PC-9 (cell line): ENCODE results near the gene SYCP3. TPM values are rescaled to one million over a fixed set of nuclear protein-coding genes. Genes with fewer than 3 reads are reported as not detected.

Experiments
- BruUV-seq: library from RNA; stranded (reverse); fragments of 400-500 nt; replicated peaks from 2 replicates; lab custom pipeline; 2021; lab: Mats Ljungman, UMichigan
- CTCF ChIA-PET: fragments of 300-600 bp; sonication (Branson Sonifier 250); formaldehyde crosslinking; loops from one replicate; lab custom pipeline; 2022; ENCODE audit warnings: antibody characterized with exemption; lab: Charles Lee
- POLR2A ChIA-PET: fragments of 300-600 bp; sonication (Branson Sonifier 250); formaldehyde crosslinking; loops from one replicate; lab custom pipeline; 2022; ENCODE audit warnings: antibody characterized with exemption; ENCODE audit not compliant: unreplicated experiment; lab: Charles Lee
- DNase-seq, 2 experiments: peaks; one replicate each; pipeline versions ENCODE4 v3.0.0 to v3.0.0-alpha.2; 2015 to 2022; ENCODE audit warnings: mixed read lengths in 1 of 2
- H2AFZ ChIP-seq: fragments of 200-600 bp; sonication (generic); 2 replicates; pipeline ENCODE4 v1.8.1; 2017; ENCODE audit warnings: antibody characterized with exemption
- H3F3A ChIP-seq: fragments of 200-600 bp; sonication (generic); 2 replicates; pipeline ENCODE4 v1.8.1; 2017; ENCODE audit warnings: antibody characterized with exemption, mild to moderate bottlenecking, low read depth; ENCODE audit not compliant: insufficient read depth
- H3K27ac ChIP-seq: fragments of 200-600 bp; sonication (generic); 2 replicates; pipeline ENCODE4 v1.6.1; 2016; ENCODE audit warnings: mixed run types
- H3K27me3 ChIP-seq: fragments of 200-600 bp; sonication (generic); 2 replicates; pipeline ENCODE4 v1.6.1; 2016; ENCODE audit warnings: low read depth, mixed run types; ENCODE audit not compliant: insufficient read depth
- H3K36me3 ChIP-seq: fragments of 200-600 bp; sonication (generic); 2 replicates; pipeline ENCODE4 v1.6.1; 2016; ENCODE audit warnings: low read depth, mixed run types
- H3K4me1 ChIP-seq: fragments of 200-600 bp; sonication (generic); replicated peaks from 2 replicates; pipeline ENCODE4 v1.6.1; 2016; ENCODE audit warnings: mixed run types; ENCODE audit not compliant: insufficient read depth
- H3K4me2 ChIP-seq: fragments of 200-600 bp; sonication (generic); 2 replicates; pipeline ENCODE4 v1.6.1; 2017; ENCODE audit warnings: mixed run types
- H3K4me3 ChIP-seq: fragments of 200-600 bp; sonication (generic); 2 replicates; pipeline ENCODE4 v1.6.1; 2016; ENCODE audit warnings: mixed run types
- H3K79me2 ChIP-seq: fragments of 200-600 bp; sonication (generic); 2 replicates; pipeline ENCODE4 v1.6.1; 2017; ENCODE audit warnings: low read depth, mixed run types
- H3K9me2 ChIP-seq: fragments of 200-600 bp; sonication (generic); 2 replicates; pipeline ENCODE4 v1.8.1; 2017; ENCODE audit warnings: mild to moderate bottlenecking; ENCODE audit not compliant: insufficient read depth
- H3K9me3 ChIP-seq: fragments of 200-600 bp; sonication (generic); 2 replicates; pipeline ENCODE4 v1.8.1; 2016; ENCODE audit warnings: low read depth; ENCODE audit not compliant: insufficient read depth
- H4K20me1 ChIP-seq: fragments of 200-600 bp; sonication (generic); 2 replicates; pipeline ENCODE4 v1.8.1; 2017; ENCODE audit not compliant: insufficient read depth
- CTCF ChIP-seq: fragments of 200-600 bp; sonication (generic); conservative IDR thresholded peaks from 2 replicates; pipeline ENCODE4 v1.6.1; 2017; ENCODE audit warnings: mixed run types, antibody characterized with exemption, mild to moderate bottlenecking, moderate library complexity
- EZH2 ChIP-seq: fragments of 200-600 bp; sonication (generic); IDR thresholded peaks from 2 replicates; pipeline ENCODE4 v1.8.0; 2017; ENCODE audit warnings: antibody characterized with exemption, low read depth
- intact Hi-C: fragments of 100-400 bp; cut with micrococcal nuclease; formaldehyde crosslinking; loops from one replicate; pipeline ENCODE4 v1.10.0; 2022; ENCODE audit not compliant: unreplicated experiment
- total RNA-seq: library from RNA; stranded (reverse); gene quantifications from 2 replicates; pipeline ENCODE4 v1.2.3, GENCODE V29; 2021

SYCP3 gene
- total RNA-seq, 1 experiment from 2014 or later, result 0.09 TPM

GRCh38 chr12:101759396-101760047 is 20.3 kb upstream of the SYCP3 start:
- Histone ChIP-seq H3K27me3 (no peaks in the 10 kb centered on the region), H3K4me2 (no peak overlapping the region), H3K36me3 (no peaks in the 10 kb centered on the region), H3K4me1 (peaks cover 8% of the 10 kb centered on the region), H3F3A (peaks cover 1% of the 10 kb centered on the region; the same call in 1 of the 2 replicates), H3K9me3 (no peaks in the 10 kb centered on the region), H3K4me3 (no peak overlapping the region), H4K20me1 (no peaks in the 10 kb centered on the region), H3K79me2 (no peaks in the 10 kb centered on the region), H2AFZ (no peak overlapping the region), H3K9me2 (no peaks in the 10 kb centered on the region), H3K27ac (no peak overlapping the region)
- no peak for DNase-seq
- TF ChIP-seq EZH2 (no peak), CTCF (peak; percentile 83)
- no TSS peak for BruUV-seq
- ChIA-PET CTCF (interaction anchor here (0.5 to 0.8 kb wide), 10 partner anchors 62 to 1934 kb away, joined by 3 to 5 read pairs (median 3); partner anchors contain the start of gene CHPT1), POLR2A (interaction anchor here (0.6 kb wide), 1 partner anchor 92 kb away, joined by 20 read pairs; no protein-coding TSS in a partner anchor)
- intact Hi-C loops, result loop anchor here (2.0 to 5.0 kb wide), 3 partner anchors 187 to 345 kb away; no protein-coding TSS in a partner anchor

DNA sequence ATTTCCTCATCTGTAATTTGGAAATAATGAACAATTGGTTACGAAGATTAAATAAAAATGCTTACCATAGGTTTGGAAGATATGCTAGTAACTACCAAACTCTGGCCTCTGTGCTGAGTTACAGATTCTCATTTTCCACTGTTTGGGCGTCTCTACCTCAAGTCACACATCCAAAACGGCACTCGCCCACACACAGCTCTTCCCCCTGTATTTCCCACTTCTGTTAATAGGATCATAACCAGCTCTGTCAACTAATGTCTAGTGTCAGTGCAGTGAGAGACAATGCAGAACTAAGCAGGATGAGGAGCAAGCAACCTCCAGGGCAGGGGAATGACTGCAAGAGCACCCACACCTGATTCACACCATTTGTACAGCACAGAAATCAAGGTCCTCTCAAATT is 10.9 kb upstream of the SYCP3 start:
- TF ChIP-seq CTCF, result no peak
- no peak for TF ChIP-seq EZH2
- DNase-seq, result no peak
- intact Hi-C loops, result no loop called here
- Histone ChIP-seq H2AFZ (no peak overlapping the region), H3K4me2 (no peak overlapping the region), H3K4me3 (no peak overlapping the region), H3K27ac (no peak overlapping the region), H3F3A (no peaks in the 10 kb centered on the region), H3K4me1 (no peaks in the 10 kb centered on the region), H3K27me3 (no peaks in the 10 kb centered on the region), H3K9me2 (no peaks in the 10 kb centered on the region), H4K20me1 (no peaks in the 10 kb centered on the region), H3K36me3 (no peaks in the 10 kb centered on the region), H3K79me2 (no peaks in the 10 kb centered on the region), H3K9me3 (no peaks in the 10 kb centered on the region)
- ChIA-PET POLR2A (no interaction called here), CTCF (no interaction called here)
- no TSS peak for BruUV-seq

DNA sequence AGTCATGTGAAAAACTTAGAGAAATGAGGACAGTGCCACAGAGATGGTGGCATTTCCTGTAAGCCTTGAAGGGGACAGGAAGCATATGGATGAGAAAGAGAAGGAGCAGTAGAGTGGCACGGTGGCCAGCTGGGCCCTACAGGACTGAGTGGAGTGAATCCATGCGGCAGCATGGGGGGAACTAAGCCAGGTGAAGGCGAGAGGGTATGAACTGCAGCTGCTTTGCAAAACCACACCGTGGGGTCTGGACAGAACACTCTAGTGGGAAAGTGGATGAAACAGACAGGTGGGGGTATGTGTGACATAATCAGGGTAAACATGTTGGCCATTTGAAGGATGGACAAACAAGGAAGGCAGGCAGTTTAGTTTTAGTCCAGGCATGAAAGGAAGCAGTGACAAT is 10.4 kb upstream of the SYCP3 start:
- no peaks in the 10 kb centered on the region for H4K20me1 ChIP-seq
- ChIA-PET CTCF (no interaction called here), POLR2A (no interaction called here)
- DNase-seq, result no peak
- H3K9me3 ChIP-seq, result no peaks in the 10 kb centered on the region
- intact Hi-C loops, result no loop called here
- H3K27ac ChIP-seq, result no peak overlapping the region
- H3K4me3 ChIP-seq, result no peak overlapping the region
- H3K4me2 ChIP-seq, result no peak overlapping the region
- H3K36me3 ChIP-seq, result no peaks in the 10 kb centered on the region
- H3K9me2 ChIP-seq, result no peaks in the 10 kb centered on the region
- H3F3A ChIP-seq, result no peaks in the 10 kb centered on the region
- H3K27me3 ChIP-seq, result no peaks in the 10 kb centered on the region
- no peaks in the 10 kb centered on the region for H3K79me2 ChIP-seq
- BruUV-seq, result no TSS peak
- H3K4me1 ChIP-seq, result no peaks in the 10 kb centered on the region
- no peak for TF ChIP-seq CTCF
- TF ChIP-seq EZH2, result no peak
- H2AFZ ChIP-seq, result no peak overlapping the region
